Measurements from ENCODE around the gene SELE. TPM values are rescaled to one million over a fixed set of nuclear protein-coding genes. Genes with fewer than 3 reads are reported as not detected.

The SELE gene
- not detected for total RNA-seq

- H3K36me3 Mint-ChIP-seq (ENCODE audit: low read depth): no peaks in the 10 kb centered on the region
- no peaks in the 10 kb centered on the region for H3K4me1 Mint-ChIP-seq (ENCODE audit: low read depth)
- DNase-seq: no peak
- peaks cover 5% of the 10 kb centered on the region for H3K27me3 Mint-ChIP-seq (ENCODE audit: low read depth)
- H3K4me3 Mint-ChIP-seq: no peak within 1 kb of the TSS
- H3K9me3 Mint-ChIP-seq: no peaks in the 10 kb centered on the region
- intact Hi-C loops (cut with micrococcal nuclease): no loop called here
- H3K27ac Mint-ChIP-seq: no peak within 1 kb of the TSS
- CTCF ChIA-PET: interaction anchor here (0.6 kb wide), 1 partner anchor 283 kb away, joined by 5 read pairs; no protein-coding TSS in a partner anchor
Observed at GRCh38 chr1:169733924-169734323, at the start of gene SELE. Gene SELE (minus strand): TSS chr1:169734079. CDS start chr1:169733612, 467 bp downstream.

GRCh38 chr1:169782596-169782995 is 48.7 kb upstream of the SELE start:
- no peaks in the 10 kb centered on the region for H3K4me1 Mint-ChIP-seq (ENCODE audit: low read depth)
- no peak for DNase-seq
- H3K27me3 Mint-ChIP-seq (ENCODE audit: low read depth): peaks cover 26% of the 10 kb centered on the region
- CTCF ChIA-PET: interaction anchor here (1.2 to 1.8 kb wide), 2 partner anchors 27 to 50 kb away, joined by 3 to 6 read pairs; no protein-coding TSS in a partner anchor
- intact Hi-C loops (cut with micrococcal nuclease): no loop called here
- H3K27ac Mint-ChIP-seq: no peak overlapping the region
- no peak overlapping the region for H3K4me3 Mint-ChIP-seq
- H3K36me3 Mint-ChIP-seq (ENCODE audit: low read depth): no peaks in the 10 kb centered on the region
- H3K9me3 Mint-ChIP-seq: no peaks in the 10 kb centered on the region

GRCh38 chr1:169779970-169780369 is 46.1 kb upstream of the SELE start:
- CTCF ChIA-PET: no interaction called here
- no peak overlapping the region for H3K27ac Mint-ChIP-seq
- H3K4me1 Mint-ChIP-seq (ENCODE audit: low read depth): no peaks in the 10 kb centered on the region
- H3K27me3 Mint-ChIP-seq (ENCODE audit: low read depth): peaks cover 14% of the 10 kb centered on the region
- H3K4me3 Mint-ChIP-seq: no peak overlapping the region
- H3K9me3 Mint-ChIP-seq: no peaks in the 10 kb centered on the region
- no peaks in the 10 kb centered on the region for H3K36me3 Mint-ChIP-seq (ENCODE audit: low read depth)
- intact Hi-C loops (cut with micrococcal nuclease): no loop called here
- DNase-seq: no peak

GRCh38 chr1:169779150-169779549 is 45.3 kb upstream of the SELE start:
- no peaks in the 10 kb centered on the region for H3K4me1 Mint-ChIP-seq (ENCODE audit: low read depth)
- no peaks in the 10 kb centered on the region for H3K36me3 Mint-ChIP-seq (ENCODE audit: low read depth)
- H3K4me3 Mint-ChIP-seq: no peak overlapping the region
- no peaks in the 10 kb centered on the region for H3K9me3 Mint-ChIP-seq
- peaks cover 6% of the 10 kb centered on the region for H3K27me3 Mint-ChIP-seq (ENCODE audit: low read depth)
- intact Hi-C loops (cut with micrococcal nuclease): no loop called here
- DNase-seq: no peak
- CTCF ChIA-PET: no interaction called here
- H3K27ac Mint-ChIP-seq: no peak overlapping the region

- H3K4me3 Mint-ChIP-seq: no peak overlapping the region
- intact Hi-C loops (cut with micrococcal nuclease): no loop called here
- H3K9me3 Mint-ChIP-seq: no peaks in the 10 kb centered on the region
- H3K36me3 Mint-ChIP-seq (ENCODE audit: low read depth): no peaks in the 10 kb centered on the region
- H3K27me3 Mint-ChIP-seq (ENCODE audit: low read depth): no peaks in the 10 kb centered on the region
- H3K27ac Mint-ChIP-seq: no peak overlapping the region
- no peaks in the 10 kb centered on the region for H3K4me1 Mint-ChIP-seq (ENCODE audit: low read depth)
- DNase-seq: no peak
- CTCF ChIA-PET: no interaction called here
Observed at GRCh38 chr1:169776440-169776839, 42.6 kb upstream of the SELE start.

- CTCF ChIA-PET: no interaction called here
- no peak for DNase-seq
- Mint-ChIP-seq H3K36me3 (ENCODE audit: low read depth) (no peaks in the 10 kb centered on the region), H3K4me3 (no peak overlapping the region), H3K27ac (no peak overlapping the region), H3K9me3 (no peaks in the 10 kb centered on the region), H3K4me1 (ENCODE audit: low read depth) (no peaks in the 10 kb centered on the region), H3K27me3 (ENCODE audit: low read depth) (no peaks in the 10 kb centered on the region)
- intact Hi-C loops (cut with micrococcal nuclease): no loop called here
Observed at GRCh38 chr1:169768161-169768560, 34.3 kb upstream of the SELE start.

- CTCF ChIA-PET: no interaction called here
- Mint-ChIP-seq H3K27me3 (ENCODE audit: low read depth) (no peaks in the 10 kb centered on the region), H3K36me3 (ENCODE audit: low read depth) (no peaks in the 10 kb centered on the region), H3K27ac (no peak overlapping the region), H3K4me3 (no peak overlapping the region), H3K4me1 (ENCODE audit: low read depth) (no peaks in the 10 kb centered on the region), H3K9me3 (no peaks in the 10 kb centered on the region)
- no peak for DNase-seq
- intact Hi-C loops (cut with micrococcal nuclease): no loop called here
Observed at GRCh38 chr1:169765580-169766331, 31.9 kb upstream of the SELE start.

- Mint-ChIP-seq H3K27me3 (ENCODE audit: low read depth) (no peaks in the 10 kb centered on the region), H3K4me1 (ENCODE audit: low read depth) (no peaks in the 10 kb centered on the region), H3K9me3 (no peaks in the 10 kb centered on the region), H3K27ac (no peak overlapping the region), H3K36me3 (ENCODE audit: low read depth) (no peaks in the 10 kb centered on the region), H3K4me3 (no peak overlapping the region)
- DNase-seq: no peak
- intact Hi-C loops (cut with micrococcal nuclease): no loop called here
- CTCF ChIA-PET: no interaction called here
Observed at GRCh38 chr1:169764919-169765318, 31.0 kb upstream of the SELE start.

GRCh38 chr1:169762699-169763098 is 28.8 kb upstream of the SELE start:
- Mint-ChIP-seq H3K27ac (no peak overlapping the region), H3K9me3 (no peaks in the 10 kb centered on the region), H3K4me1 (ENCODE audit: low read depth) (no peaks in the 10 kb centered on the region), H3K4me3 (no peak overlapping the region), H3K36me3 (ENCODE audit: low read depth) (no peaks in the 10 kb centered on the region), H3K27me3 (ENCODE audit: low read depth) (no peaks in the 10 kb centered on the region)
- CTCF ChIA-PET: no interaction called here
- no peak for DNase-seq
- intact Hi-C loops (cut with micrococcal nuclease): no loop called here

- Mint-ChIP-seq H3K4me3 (no peak overlapping the region), H3K9me3 (no peaks in the 10 kb centered on the region), H3K27ac (no peak overlapping the region), H3K36me3 (ENCODE audit: low read depth) (no peaks in the 10 kb centered on the region), H3K27me3 (ENCODE audit: low read depth) (no peaks in the 10 kb centered on the region), H3K4me1 (ENCODE audit: low read depth) (no peaks in the 10 kb centered on the region)
- DNase-seq: no peak
- intact Hi-C loops (cut with micrococcal nuclease): no loop called here
- CTCF ChIA-PET: interaction anchor here (1.3 kb wide), 1 partner anchor 11 kb away, joined by 3 read pairs; no protein-coding TSS in a partner anchor
Observed at GRCh38 chr1:169759038-169759437, 25.2 kb upstream of the SELE start.

GRCh38 chr1:169753549-169753948 is 19.7 kb upstream of the SELE start:
- Mint-ChIP-seq H3K27ac (no peak overlapping the region), H3K27me3 (ENCODE audit: low read depth) (no peaks in the 10 kb centered on the region), H3K36me3 (ENCODE audit: low read depth) (no peaks in the 10 kb centered on the region), H3K9me3 (no peaks in the 10 kb centered on the region), H3K4me1 (ENCODE audit: low read depth) (no peaks in the 10 kb centered on the region), H3K4me3 (no peak overlapping the region)
- CTCF ChIA-PET: no interaction called here
- intact Hi-C loops (cut with micrococcal nuclease): no loop called here
- no peak for DNase-seq

- H3K4me1 Mint-ChIP-seq (ENCODE audit: low read depth): no peaks in the 10 kb centered on the region
- H3K36me3 Mint-ChIP-seq (ENCODE audit: low read depth): no peaks in the 10 kb centered on the region
- no peak overlapping the region for H3K4me3 Mint-ChIP-seq
- CTCF ChIA-PET: no interaction called here
- no peak overlapping the region for H3K27ac Mint-ChIP-seq
- no peaks in the 10 kb centered on the region for H3K9me3 Mint-ChIP-seq
- intact Hi-C loops (cut with micrococcal nuclease): no loop called here
- no peaks in the 10 kb centered on the region for H3K27me3 Mint-ChIP-seq (ENCODE audit: low read depth)
- DNase-seq: no peak
Observed at GRCh38 chr1:169750041-169750440, 16.2 kb upstream of the SELE start.

- Mint-ChIP-seq H3K9me3 (peaks cover 5% of the 10 kb centered on the region), H3K4me1 (ENCODE audit: low read depth) (no peaks in the 10 kb centered on the region), H3K27me3 (ENCODE audit: low read depth) (peaks cover 4% of the 10 kb centered on the region), H3K36me3 (ENCODE audit: low read depth) (no peaks in the 10 kb centered on the region), H3K4me3 (no peak overlapping the region), H3K27ac (no peak overlapping the region)
- intact Hi-C loops (cut with micrococcal nuclease): no loop called here
- DNase-seq: no peak
- CTCF ChIA-PET: no interaction called here
Observed at GRCh38 chr1:169746550-169746949, 12.7 kb upstream of the SELE start.

Data from activated naive CD4-positive, alpha-beta T cell treated with anti-CD3 and anti-CD28 coated beads for 36 hours (primary cell).